ENCODE measurements around the gene SERTAD3. TPM values are rescaled to one million over a fixed set of nuclear protein-coding genes. Genes with fewer than 3 reads are reported as not detected.

SERTAD3 gene
- total RNA-seq, 1 experiment from 2014 or later = 30.9 TPM

- peak overlapping the region; percentile 91 to 98 (median 98) for H3K27ac Mint-ChIP-seq
- H3K18ac ChIP-seq (ENCODE audit: insufficient read length, low read depth, low read length) = peak overlapping the region; percentile 97
- H3K79me2 ChIP-seq (ENCODE audit: insufficient read depth, low read length) = peaks cover 4% of the 10 kb centered on the region; the same call in 1 of the 2 replicates
- peak overlapping the region; percentile 67 for H3K27ac ChIP-seq (ENCODE audit: insufficient read length, low read depth, low read length)
- no peak overlapping the region for H4K5ac ChIP-seq (ENCODE audit: insufficient read length, low read depth, low read length)
- H2AK5ac ChIP-seq (ENCODE audit: insufficient read length, low read length) = no peak overlapping the region
- peaks cover 24 to 28% of the 10 kb centered on the region in 2 experiments for H3K4me1 Mint-ChIP-seq
- no peak overlapping the region for H3K23ac ChIP-seq (ENCODE audit: insufficient read length, low read depth, low read length)
- no peak overlapping the region for H3K56ac ChIP-seq (ENCODE audit: insufficient read length, low read depth, low read length)
- no peak overlapping the region for H2BK5ac ChIP-seq (ENCODE audit: insufficient read length, low read length)
- no peaks in the 10 kb centered on the region; a peak in 1 of 5 replicates for H3K9me3 Mint-ChIP-seq
- no peak overlapping the region for H4K91ac ChIP-seq (ENCODE audit: insufficient read length, low read depth, low read length)
- H2BK12ac ChIP-seq (ENCODE audit: insufficient read length, low read depth, low read length) = no peak overlapping the region
- no peak overlapping the region for H3T11ph ChIP-seq (ENCODE audit: low read length)
- H3K4ac ChIP-seq (ENCODE audit: low read depth, low read length) = no peak overlapping the region
- peaks cover 15 to 36% (median 30%) of the 10 kb centered on the region in 3 experiments; a peak in 6 of 7 replicates for H3K36me3 Mint-ChIP-seq (ENCODE audit: insufficient read depth in 1 of 3, low read depth in 3 of 3)
- no CpG with 5 or more reads among the region's 18 CpGs for WGBS (ENCODE audit: extremely low coverage, insufficient read length, low lambda C conversion rate)
- H3K27me3 Mint-ChIP-seq (ENCODE audit: low read depth) = no peaks in the 10 kb centered on the region
- peak overlapping the region; percentile 89 for H2AFZ ChIP-seq (ENCODE audit: low read length)
- H2BK20ac ChIP-seq (ENCODE audit: low read depth, low read length, poor library complexity, severe bottlenecking) = no peak overlapping the region
- peak overlapping the region; percentile 77 for H3K9ac ChIP-seq (ENCODE audit: extremely low read depth, insufficient read length, low read length)
- H4K8ac ChIP-seq (replicated peaks; ENCODE audit: insufficient read length, low read depth, low read length) = no peak overlapping the region
- H3K4me2 ChIP-seq (ENCODE audit: insufficient read depth, insufficient read length, low read length) = peak overlapping the region; percentile 96
- no peak for DNase-seq
- peak overlapping the region; percentile 98; the same call in 1 of the 2 replicates for H3K14ac ChIP-seq (ENCODE audit: insufficient read depth, low read length)
- H2BK15ac ChIP-seq (ENCODE audit: low read depth, low read length) = no peak overlapping the region
- H4K20me1 ChIP-seq (ENCODE audit: control insufficient read depth, insufficient read depth, insufficient read length) = no peaks in the 10 kb centered on the region
- no peaks in the 10 kb centered on the region for H3K4me1 ChIP-seq (ENCODE audit: insufficient read depth, low read length)
- peak; percentile 34; the same call in 2 of the 3 replicates for TF ChIP-seq CTCF (conservative IDR thresholded peaks at IDR 0.05)
- peaks cover 6% of the 10 kb centered on the region for H3K79me1 ChIP-seq (ENCODE audit: insufficient read depth, low read depth, low read length, poor library complexity, severe bottlenecking)
- H3K23me2 ChIP-seq (ENCODE audit: insufficient read length, low read depth, low read length, poor library complexity, severe bottlenecking) = peaks cover 3% of the 10 kb centered on the region
- H2BK120ac ChIP-seq (ENCODE audit: low read depth, low read length, poor library complexity, severe bottlenecking) = no peak overlapping the region
- no peaks in the 10 kb centered on the region for H3K27me3 ChIP-seq (ENCODE audit: insufficient read depth, low read length)
- H3K9me3 ChIP-seq (ENCODE audit: control insufficient read depth, low read depth, low read length) = no peaks in the 10 kb centered on the region
- H3K4me3 Mint-ChIP-seq = peak overlapping the region; percentile 91 to 96
Measured at GRCh38 chr19:40444825-40445312, 734 bp upstream of the SERTAD3 start.
